Chondrocyte (in vitro differentiated cells): ENCODE data around the gene ZNF771. TPM values are rescaled to one million over a fixed set of nuclear protein-coding genes. Genes with fewer than 3 reads are reported as not detected.
"Not testable (repeated sequence)": the region's sequence is repeated elsewhere in the genome, so short reads cannot be mapped to it uniquely, and the experiment has no call there.

Experiments
- DNase-seq: peaks from one replicate; pipeline ENCODE4 v3.0.0; 2021; ENCODE audit warnings: mixed read lengths, low spot score
- H3K27ac Mint-ChIP-seq: one replicate; pipeline ENCODE4 v1.8.0; 2021; ENCODE audit warnings: mild to moderate bottlenecking, moderate library complexity, mixed read lengths; ENCODE audit not compliant: unreplicated experiment
- H3K27me3 Mint-ChIP-seq: 2 replicates; pipeline ENCODE4 v1.8.0; 2021; ENCODE audit warnings: low read depth, mixed read lengths
- H3K36me3 Mint-ChIP-seq: 2 replicates; pipeline ENCODE4 v1.8.0; 2021; ENCODE audit warnings: low read depth, mixed read lengths
- H3K4me1 Mint-ChIP-seq: 2 replicates; pipeline ENCODE4 v1.8.0; 2021; ENCODE audit warnings: low read depth, mild to moderate bottlenecking, mixed read lengths
- H3K4me3 Mint-ChIP-seq: one replicate; pipeline ENCODE4 v1.8.0; 2021; ENCODE audit warnings: mild to moderate bottlenecking, moderate library complexity, mixed read lengths; ENCODE audit not compliant: unreplicated experiment
- H3K9me3 Mint-ChIP-seq: 2 replicates; pipeline ENCODE4 v1.8.0; 2021; ENCODE audit warnings: low read depth, mixed read lengths
- total RNA-seq: library from RNA; stranded (reverse); gene quantifications from 3 replicates; pipeline ENCODE4 v1.2.1, GENCODE V29; 2021
- TF ChIP-seq, protein P1 (sequence below): fragments of 200-600 bp; sonication (generic); IDR thresholded peaks from 2 replicates; pipeline ENCODE4 v1.5.0; 2021; ENCODE audit warnings: antibody characterized with exemption, mild to moderate bottlenecking, moderate library complexity

ZNF771 gene
- total RNA-seq, 1 donor from 2014 or later, result 10.2 TPM

DNA sequence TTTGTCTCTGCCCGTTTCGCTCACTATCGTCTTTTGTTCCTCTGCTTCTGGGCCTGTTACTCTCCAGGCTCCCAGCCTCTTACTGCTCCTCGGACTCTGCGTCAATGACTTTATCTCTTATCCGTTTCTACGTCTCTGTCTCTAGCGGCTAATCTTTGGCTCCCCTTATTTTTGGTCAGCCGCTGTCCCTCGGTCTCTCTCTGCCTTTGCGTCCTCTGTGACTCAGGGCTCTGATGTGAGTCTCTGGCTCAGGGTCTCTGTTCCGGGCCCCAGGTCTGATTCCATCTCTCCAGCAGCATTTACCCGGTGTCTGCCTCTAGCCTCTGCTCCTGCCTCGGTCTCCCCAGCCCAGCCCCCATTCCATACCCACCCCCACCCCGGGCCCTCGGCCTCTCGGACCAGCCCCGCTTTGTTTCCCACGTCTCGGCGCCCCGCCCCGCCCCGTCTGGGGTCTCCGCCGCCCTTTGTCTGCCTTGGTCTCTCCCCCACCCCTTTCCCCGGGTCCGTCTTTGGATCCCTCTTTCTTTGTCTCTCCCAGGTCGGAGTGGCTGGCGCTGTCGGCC lies 12.7 kb upstream of the ZNF771 start:
- Mint-ChIP-seq H3K9me3 (no peaks in the 10 kb centered on the region), H3K27me3 (no peaks in the 10 kb centered on the region), H3K4me1 (peaks cover 28% of the 10 kb centered on the region), H3K36me3 (peaks cover 2% of the 10 kb centered on the region), H3K27ac (peak overlapping the region; percentile 99), H3K4me3 (peak overlapping the region; percentile 97)
- TF ChIP-seq, protein P1, sequence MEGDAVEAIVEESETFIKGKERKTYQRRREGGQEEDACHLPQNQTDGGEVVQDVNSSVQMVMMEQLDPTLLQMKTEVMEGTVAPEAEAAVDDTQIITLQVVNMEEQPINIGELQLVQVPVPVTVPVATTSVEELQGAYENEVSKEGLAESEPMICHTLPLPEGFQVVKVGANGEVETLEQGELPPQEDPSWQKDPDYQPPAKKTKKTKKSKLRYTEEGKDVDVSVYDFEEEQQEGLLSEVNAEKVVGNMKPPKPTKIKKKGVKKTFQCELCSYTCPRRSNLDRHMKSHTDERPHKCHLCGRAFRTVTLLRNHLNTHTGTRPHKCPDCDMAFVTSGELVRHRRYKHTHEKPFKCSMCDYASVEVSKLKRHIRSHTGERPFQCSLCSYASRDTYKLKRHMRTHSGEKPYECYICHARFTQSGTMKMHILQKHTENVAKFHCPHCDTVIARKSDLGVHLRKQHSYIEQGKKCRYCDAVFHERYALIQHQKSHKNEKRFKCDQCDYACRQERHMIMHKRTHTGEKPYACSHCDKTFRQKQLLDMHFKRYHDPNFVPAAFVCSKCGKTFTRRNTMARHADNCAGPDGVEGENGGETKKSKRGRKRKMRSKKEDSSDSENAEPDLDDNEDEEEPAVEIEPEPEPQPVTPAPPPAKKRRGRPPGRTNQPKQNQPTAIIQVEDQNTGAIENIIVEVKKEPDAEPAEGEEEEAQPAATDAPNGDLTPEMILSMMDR, result no peak
- no peak for DNase-seq

DNA sequence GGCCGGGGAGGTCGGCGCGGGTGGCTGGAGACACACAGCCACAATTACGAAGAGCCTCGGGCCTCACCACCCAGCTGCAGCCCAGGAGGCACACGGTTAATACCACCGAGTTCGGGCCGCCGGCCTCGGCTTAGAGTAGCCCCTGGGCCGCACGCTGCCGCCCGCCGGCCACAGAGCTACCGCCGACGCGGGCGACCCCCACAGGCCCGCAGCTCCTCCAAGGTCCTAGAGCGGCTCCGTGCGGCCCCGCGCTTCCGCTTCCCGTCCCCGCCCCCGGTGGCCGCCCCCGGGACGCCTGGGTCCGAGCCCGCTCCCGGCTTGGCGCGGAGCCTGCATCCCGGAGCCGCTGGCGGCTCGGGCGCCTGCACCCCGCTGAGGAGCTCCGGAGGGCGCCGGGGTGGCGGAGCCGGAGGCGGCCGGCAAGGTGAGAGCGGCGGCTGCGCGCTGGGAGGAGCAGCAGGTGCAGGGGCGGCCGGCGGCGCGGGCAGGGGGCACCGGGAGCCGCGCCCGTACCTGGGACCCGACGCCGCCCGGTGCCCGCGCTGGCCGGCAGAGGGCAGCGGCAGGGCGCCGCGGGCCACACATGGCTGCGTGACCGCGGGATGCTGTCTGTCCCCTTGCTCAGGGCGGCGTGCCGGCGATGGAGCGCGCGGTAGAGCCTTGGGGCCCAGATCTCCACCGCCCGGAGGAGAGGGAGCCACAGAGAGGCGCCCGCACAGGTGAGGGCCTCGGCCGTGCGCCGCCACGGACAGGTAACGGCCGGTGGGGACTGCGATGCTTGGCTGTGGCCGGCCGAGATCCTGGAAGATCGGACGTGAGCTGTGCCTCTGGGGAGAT lies 12.0 kb upstream of the ZNF771 start, which contains the start of gene ZNF48:
Gene ZNF48, plus strand, starts transcription at position 266 of the 837 bp plus-strand sequence. Its CDS starts 375 bp downstream, at position 641.
- Mint-ChIP-seq H3K4me1 (peaks cover 32% of the 10 kb centered on the region), H3K36me3 (peaks cover 2% of the 10 kb centered on the region), H3K27me3 (no peaks in the 10 kb centered on the region), H3K27ac (peak within 1 kb of the TSS; percentile 99), H3K4me3 (peak within 1 kb of the TSS; percentile 97), H3K9me3 (no peaks in the 10 kb centered on the region)
- peak; percentile 96 for DNase-seq
- TF ChIP-seq, protein P1, result peak; percentile 58

DNA sequence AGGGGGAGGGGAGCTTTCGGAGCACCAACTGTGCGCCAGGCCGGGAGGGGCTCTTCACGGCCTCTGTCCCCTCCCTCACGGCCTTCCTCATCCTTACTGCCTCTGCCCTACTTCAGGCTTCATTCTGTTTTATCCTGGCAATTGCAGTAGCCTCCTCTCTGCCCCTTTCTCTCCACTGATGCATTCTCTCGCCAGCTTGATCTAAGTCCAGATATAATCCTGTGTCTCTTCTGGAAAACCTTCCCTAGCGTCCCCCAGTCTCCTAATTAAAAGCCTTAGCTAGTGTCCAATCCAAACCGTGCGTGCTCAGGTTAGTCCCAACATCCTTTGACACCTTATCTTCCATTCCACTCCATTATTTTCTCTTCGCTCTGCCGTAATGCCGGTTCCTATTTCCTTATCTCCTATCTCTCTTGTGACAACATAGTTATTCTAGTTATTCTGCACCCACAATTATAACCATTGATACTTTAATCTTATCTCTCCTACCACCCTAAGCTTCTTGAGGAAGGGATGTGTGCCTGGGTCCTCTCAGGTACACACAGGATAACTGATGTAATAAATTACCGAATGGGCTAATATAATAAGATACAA lies 11.3 kb upstream of the ZNF771 start:
- no peaks in the 10 kb centered on the region for H3K9me3 Mint-ChIP-seq
- peak overlapping the region; percentile 87 for H3K27ac Mint-ChIP-seq
- TF ChIP-seq, protein P1, result no peak
- DNase-seq, result no peak
- H3K36me3 Mint-ChIP-seq, result peaks cover 2% of the 10 kb centered on the region
- no peaks in the 10 kb centered on the region for H3K27me3 Mint-ChIP-seq
- peaks cover 37% of the 10 kb centered on the region for H3K4me1 Mint-ChIP-seq
- H3K4me3 Mint-ChIP-seq, result peak overlapping the region; percentile 81

DNA sequence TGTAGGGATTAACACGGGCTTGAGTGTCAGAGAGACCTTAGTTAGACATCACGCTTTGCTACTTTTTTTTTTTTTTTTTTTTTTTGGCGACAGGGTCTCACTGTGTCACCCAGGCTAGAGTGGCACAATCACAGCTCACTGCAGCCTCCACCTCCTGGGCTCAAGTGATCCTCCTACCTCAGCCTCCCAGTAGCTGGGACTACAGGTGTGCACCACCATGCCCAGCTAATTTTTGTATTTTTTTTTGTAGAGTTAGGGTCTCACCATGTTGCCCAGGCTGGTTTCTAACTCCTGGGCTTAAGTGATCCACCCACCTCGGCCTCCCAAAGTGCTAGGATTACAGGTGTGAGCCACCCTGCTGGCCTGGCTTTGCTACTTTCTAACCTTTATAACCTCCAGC lies 10.8 kb upstream of the ZNF771 start:
- H3K27ac Mint-ChIP-seq, result not testable (repeated sequence)

DNA sequence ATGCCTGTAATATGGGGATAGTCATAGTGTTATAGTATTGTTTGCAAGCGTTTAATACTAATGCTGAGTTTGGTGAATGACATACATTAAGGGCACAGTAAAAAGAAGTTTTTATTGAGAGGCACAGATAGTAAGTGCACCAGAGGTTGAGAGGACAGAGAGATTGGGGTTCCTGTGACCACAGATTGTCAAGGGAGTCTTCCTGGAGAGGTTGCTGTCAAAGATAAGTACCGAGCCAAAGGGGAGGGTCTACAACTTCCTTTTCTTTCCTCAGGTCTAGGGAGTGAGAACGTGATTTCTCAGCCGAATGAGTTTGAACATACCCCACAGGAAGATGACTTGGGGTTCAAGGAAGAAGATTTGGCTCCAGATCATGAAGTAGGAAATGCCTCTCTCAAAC lies 10.3 kb upstream of the ZNF771 start:
- no peaks in the 10 kb centered on the region for H3K27me3 Mint-ChIP-seq
- H3K4me3 Mint-ChIP-seq, result no peak overlapping the region
- no peak overlapping the region for H3K27ac Mint-ChIP-seq
- H3K4me1 Mint-ChIP-seq, result peaks cover 44% of the 10 kb centered on the region
- no peaks in the 10 kb centered on the region for H3K9me3 Mint-ChIP-seq
- DNase-seq, result no peak
- TF ChIP-seq, protein P1, result no peak
- peaks cover 2% of the 10 kb centered on the region for H3K36me3 Mint-ChIP-seq

More for the DNA sequence above, 10.8 kb upstream of the ZNF771 start:
- DNase-seq, H3K36me3 Mint-ChIP-seq, H3K27me3 Mint-ChIP-seq, H3K9me3 Mint-ChIP-seq: not testable (repeated sequence)
- peaks cover 42% of the 10 kb centered on the region for H3K4me1 Mint-ChIP-seq
- peak overlapping the region; percentile 81 for H3K4me3 Mint-ChIP-seq
